Measurements from ENCODE around the gene EXOC8. TPM values are rescaled to one million over a fixed set of nuclear protein-coding genes. Genes with fewer than 3 reads are reported as not detected.

EXOC8 gene
- total and polyA plus RNA-seq, 2 of the 13 experiments (the other 11 are each of a cell fraction or from before 2014, with no cell fraction given): 2.1 to 7.9 TPM

GRCh38 chr1:231364192-231364591, 26.5 kb upstream of the EXOC8 start:
- no peaks in the 10 kb centered on the region for H3K9me3 ChIP-seq (ENCODE audit: low read length)
- H3K36me3 ChIP-seq (replicated peaks in 1 of 2; ENCODE audit: control insufficient read depth in 1 of 2, insufficient read depth in 2 of 2, low read length in 2 of 2): peaks cover 4 to 55% of the 10 kb centered on the region in 2 experiments
- DNase-seq (ENCODE audit: low spot score) (no peak), ATAC-seq (no peak), FAIRE-seq (no peak)
- in situ Hi-C loops (cut with HindIII; ENCODE audit: extremely low pct_ligation_motif_present, low pct_unique_long_range_greater_than_20kb) (no loop called here), intact Hi-C loops (cut with micrococcal nuclease; ENCODE audit: unreplicated experiment) (no loop called here)
- no peak overlapping the region for H3K9ac ChIP-seq (ENCODE audit: insufficient read depth, low read depth, low read length)
- no peak overlapping the region for H2AFZ ChIP-seq (ENCODE audit: low read length)
- no peak overlapping the region for H3K27ac ChIP-seq (ENCODE audit: extremely low read length, insufficient read depth, low read length)
- ChIA-PET CTCF (ENCODE audit: low intra/inter-chr PET ratio, low total read pairs) (no interaction called here), POLR2A (no interaction called here)
- H3K4me1 ChIP-seq (ENCODE audit: insufficient read depth, low read length): no peaks in the 10 kb centered on the region
- H4K20me1 ChIP-seq (ENCODE audit: insufficient read depth, low read length): peaks cover 4% of the 10 kb centered on the region
- WGBS (ENCODE audit: low lambda C conversion rate): 97% methylated on average over 5 of the region's 5 CpGs
- H3K4me3 ChIP-seq (replicated peaks in 1 of 3; ENCODE audit: insufficient read depth in 1 of 3, low read depth in 2 of 3, low read length in 3 of 3): no peak overlapping the region
- BruUV-seq (replicated peaks): no TSS peak
- no peaks in the 10 kb centered on the region for H3K27me3 ChIP-seq (ENCODE audit: control insufficient read depth in 1 of 2, insufficient read depth in 2 of 2, low read length in 2 of 2)
- H3K4me2 ChIP-seq (ENCODE audit: low read depth, low read length): no peak overlapping the region
- H3K79me2 ChIP-seq (ENCODE audit: insufficient read depth, low read length): peaks cover under 1% of the 10 kb centered on the region
- no peak for TF ChIP-seq MAF1 (CRISPR knock-in tag; IDR thresholded peaks at IDR 0.05; ENCODE audit: borderline replicate concordance)
- no peak for TF ChIP-seq DMAP1 (CRISPR knock-in tag; IDR thresholded peaks at IDR 0.05)
- no peak for TF ChIP-seq PPARG (CRISPR knock-in tag; conservative IDR thresholded peaks at IDR 0.05)
- TF ChIP-seq JARID2 (CRISPR knock-in tag; IDR thresholded peaks at IDR 0.05; ENCODE audit: insufficient replicate concordance): no peak
- TF ChIP-seq ARID3A (IDR thresholded peaks at IDR 0.05; ENCODE audit: low read depth, low read length): no peak
- no peak for TF ChIP-seq PRMT3 (CRISPR knock-in tag; IDR thresholded peaks at IDR 0.05; ENCODE audit: borderline replicate concordance, low read depth)
- TF ChIP-seq GATAD1 (CRISPR knock-in tag; IDR thresholded peaks at IDR 0.05): no peak
- no peak for TF ChIP-seq ZNF350 (CRISPR knock-in tag; IDR thresholded peaks at IDR 0.05; ENCODE audit: borderline replicate concordance, low read depth)
- no peak for TF ChIP-seq SNAI1 (CRISPR knock-in tag; IDR thresholded peaks at IDR 0.05; ENCODE audit: borderline replicate concordance)
- TF ChIP-seq ZMAT5 (CRISPR knock-in tag; IDR thresholded peaks at IDR 0.05; ENCODE audit: borderline replicate concordance, low read depth): no peak
- no peak for TF ChIP-seq CENPX (CRISPR knock-in tag; IDR thresholded peaks at IDR 0.05)

Data from HepG2 (cell line).